GM12801 (cell line): ENCODE data around the gene DERA.

Source experiments
- TF ChIP-seq, protein P1 (sequence below): IDR thresholded peaks from one replicate; pipeline ENCODE4 v1.5.1; 2011; ENCODE audit warnings: control low read depth; ENCODE audit not compliant: insufficient read length; ENCODE audit errors: extremely low read depth

DERA gene

DNA sequence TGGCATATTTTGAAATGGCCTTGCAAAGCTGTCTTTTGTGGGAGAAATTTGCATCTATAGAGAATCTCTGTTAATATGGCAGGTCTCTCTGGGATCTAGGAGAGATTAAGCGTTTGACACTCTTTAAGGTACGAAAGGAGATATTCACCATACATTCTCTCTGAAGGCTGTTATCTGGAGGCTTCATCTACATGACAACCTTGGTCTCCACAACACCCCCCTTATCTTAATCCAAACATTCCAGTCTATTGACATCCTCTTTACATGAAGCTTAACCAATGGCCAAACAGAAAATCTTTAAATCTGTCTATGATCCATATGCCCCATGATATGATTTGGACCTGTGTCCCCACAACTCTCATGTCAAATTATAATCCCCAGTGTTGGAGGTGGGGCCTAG, 137.4 kb downstream of the DERA start:
- TF ChIP-seq, protein P1, sequence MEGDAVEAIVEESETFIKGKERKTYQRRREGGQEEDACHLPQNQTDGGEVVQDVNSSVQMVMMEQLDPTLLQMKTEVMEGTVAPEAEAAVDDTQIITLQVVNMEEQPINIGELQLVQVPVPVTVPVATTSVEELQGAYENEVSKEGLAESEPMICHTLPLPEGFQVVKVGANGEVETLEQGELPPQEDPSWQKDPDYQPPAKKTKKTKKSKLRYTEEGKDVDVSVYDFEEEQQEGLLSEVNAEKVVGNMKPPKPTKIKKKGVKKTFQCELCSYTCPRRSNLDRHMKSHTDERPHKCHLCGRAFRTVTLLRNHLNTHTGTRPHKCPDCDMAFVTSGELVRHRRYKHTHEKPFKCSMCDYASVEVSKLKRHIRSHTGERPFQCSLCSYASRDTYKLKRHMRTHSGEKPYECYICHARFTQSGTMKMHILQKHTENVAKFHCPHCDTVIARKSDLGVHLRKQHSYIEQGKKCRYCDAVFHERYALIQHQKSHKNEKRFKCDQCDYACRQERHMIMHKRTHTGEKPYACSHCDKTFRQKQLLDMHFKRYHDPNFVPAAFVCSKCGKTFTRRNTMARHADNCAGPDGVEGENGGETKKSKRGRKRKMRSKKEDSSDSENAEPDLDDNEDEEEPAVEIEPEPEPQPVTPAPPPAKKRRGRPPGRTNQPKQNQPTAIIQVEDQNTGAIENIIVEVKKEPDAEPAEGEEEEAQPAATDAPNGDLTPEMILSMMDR: no peak

DNA sequence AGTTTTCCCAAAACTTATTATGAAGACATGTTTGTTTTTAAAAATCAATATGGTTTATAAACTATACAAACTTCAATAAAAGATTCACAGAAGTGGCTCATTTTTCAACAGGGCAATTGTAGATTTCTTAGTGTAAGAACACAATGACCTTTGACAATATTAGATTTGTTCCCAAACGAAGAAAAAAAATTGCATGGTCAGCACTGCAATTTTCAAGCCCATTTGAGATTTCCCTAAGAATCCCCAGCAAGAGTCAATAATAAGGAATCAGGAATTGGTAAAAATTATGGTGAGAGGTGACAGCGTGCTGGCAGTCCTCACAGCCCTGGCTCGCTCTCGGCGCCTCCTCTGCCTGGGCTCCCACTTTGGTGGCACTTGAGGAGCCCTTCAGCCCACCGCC, 145.8 kb downstream of the DERA start:
- TF ChIP-seq, protein P1: no peak

DNA sequence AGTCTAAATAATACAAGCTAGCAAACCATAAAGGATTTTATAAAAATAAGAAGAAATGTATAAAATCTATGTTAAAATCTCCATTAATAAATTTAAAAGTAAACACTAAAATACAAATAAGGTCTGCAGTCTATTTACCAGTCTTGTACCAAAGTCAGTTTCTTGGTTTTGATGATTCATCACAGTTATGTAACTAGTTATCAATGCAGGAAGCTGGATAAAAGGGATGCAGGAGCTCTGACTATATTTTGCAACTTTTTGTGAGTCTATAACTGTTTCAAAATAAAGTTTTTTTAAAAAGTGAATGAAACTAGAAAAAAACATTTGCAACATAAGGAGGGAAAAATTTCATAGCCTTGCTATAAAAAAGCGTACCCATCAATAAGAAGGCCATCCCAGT, 151.5 kb downstream of the DERA start:
- TF ChIP-seq, protein P1: no peak

DNA sequence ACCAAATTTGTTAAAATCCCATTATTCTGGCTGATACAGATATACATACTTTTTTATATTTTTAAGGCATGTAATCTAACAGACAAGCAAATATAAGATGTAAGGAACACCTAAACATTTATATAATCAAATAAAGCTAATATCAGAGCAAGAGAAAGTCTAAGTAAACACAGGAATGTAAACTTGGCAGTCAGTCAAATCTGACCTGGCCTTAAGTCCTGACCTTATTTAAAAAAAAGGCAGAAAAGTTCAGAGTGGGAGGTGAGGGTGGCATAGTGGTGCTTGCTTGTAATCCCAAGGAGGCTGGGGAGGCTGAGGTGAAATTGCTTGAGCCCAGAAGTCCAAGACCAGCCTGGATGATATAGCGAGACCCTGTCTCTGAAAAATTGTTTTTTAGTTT, 152.6 kb downstream of the DERA start:
- TF ChIP-seq, protein P1: no peak

DNA sequence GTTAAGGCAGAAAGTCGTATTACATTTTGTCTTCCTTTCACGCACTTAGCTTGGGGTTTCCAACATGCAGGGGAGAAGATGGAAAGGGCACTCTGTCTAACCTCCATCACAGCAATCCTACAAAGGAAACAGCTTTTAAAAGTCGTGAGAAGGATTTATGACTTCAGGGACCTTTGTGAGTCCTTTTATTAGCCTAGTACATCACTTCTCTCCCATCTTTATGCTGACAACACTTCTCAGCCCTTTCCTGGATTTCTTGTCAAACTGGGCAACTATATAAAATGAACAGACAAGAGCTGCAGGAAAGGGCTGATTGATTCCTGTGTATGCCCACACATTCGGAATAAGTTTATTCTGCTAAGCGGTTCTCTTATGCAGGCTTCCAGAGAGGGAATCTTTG, 159.0 kb downstream of the DERA start:
- TF ChIP-seq, protein P1: no peak

DNA sequence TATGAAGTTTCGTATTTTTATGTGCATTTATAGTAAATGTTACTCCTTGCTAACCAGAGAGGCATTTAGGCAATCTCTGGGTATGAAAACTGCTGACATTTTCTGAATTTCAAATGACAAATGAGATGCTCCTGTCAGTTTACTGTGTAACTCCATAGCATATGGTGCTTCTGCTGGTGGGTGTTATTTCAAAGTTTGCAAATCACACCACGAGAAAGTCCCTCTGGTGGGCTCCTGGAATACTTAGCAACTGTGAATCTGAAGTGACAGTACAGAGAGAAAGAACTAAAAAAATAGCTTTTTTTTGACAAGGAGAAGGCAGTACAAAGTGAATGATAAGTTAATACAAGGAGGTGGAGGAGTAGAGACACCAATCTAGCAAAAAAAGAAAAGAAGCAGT, 161.5 kb downstream of the DERA start:
- TF ChIP-seq, protein P1: no peak

DNA sequence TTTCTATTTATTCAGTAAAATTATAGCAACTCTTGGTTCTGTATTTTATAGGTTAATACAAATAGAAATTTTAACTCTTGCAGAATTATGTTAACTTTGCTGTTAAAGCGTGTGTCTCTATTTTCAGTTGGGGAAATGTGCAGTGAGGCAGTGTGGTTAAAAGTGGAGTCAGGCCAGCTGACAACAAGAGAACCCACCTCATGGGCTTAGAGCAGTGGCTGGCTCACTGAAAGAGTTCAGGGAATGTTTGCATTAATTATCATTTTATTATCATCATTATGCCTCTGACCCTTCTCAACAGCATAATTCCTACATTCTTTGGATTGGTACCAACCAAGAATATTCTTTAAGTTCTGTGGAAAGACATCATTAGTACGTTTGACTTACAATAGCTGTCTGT, 163.8 kb downstream of the DERA start:
- TF ChIP-seq, protein P1: no peak

DNA sequence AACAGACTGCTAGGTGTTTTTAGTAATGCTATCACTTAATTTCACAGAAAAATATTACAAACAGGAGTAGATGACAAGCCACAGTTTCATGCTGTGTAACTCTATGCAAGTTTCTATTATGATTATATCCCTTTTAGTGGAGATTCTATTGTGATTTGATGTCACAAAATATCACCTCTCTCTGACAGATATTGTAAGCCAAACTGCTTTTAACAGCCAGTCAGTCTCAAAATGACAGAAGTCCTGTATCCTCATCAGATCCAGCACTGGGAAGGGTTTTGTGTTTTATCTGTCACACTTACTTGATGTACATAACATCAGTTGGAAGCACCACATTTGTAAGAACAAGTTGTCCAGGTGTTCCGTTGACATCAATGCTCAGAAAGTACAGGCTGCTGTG, 164.8 kb downstream of the DERA start:
- TF ChIP-seq, protein P1: no peak
